K562 (cell line): ENCODE measurements around the gene CRIP1.

ENCODE experiments used
- CEBPB ChIP-seq: fragments of 450-650 bp; IDR thresholded peaks from 2 replicates; pipeline ENCODE4 v1.6.1; 2016; ENCODE audit warnings: missing genetic modification characterization, missing compliant biosample characterization
- CREM ChIP-seq: IDR thresholded peaks from 2 replicates; pipeline ENCODE4 v1.6.1; 2014; ENCODE audit warnings: antibody characterized with exemption, low read depth
- JUN ChIP-seq, 2 experiments: sonication (generic) in 1 of 2; formaldehyde crosslinking in 1 of 2; IDR thresholded peaks; 2 replicates each; pipeline versions ENCODE4 v1.6.1 to v1.8.0; 2012 to 2022; ENCODE audit warnings: borderline replicate concordance in 2 of 2, mild to moderate bottlenecking in 2 of 2, improper control_type of control experiment in 1 of 2, low read depth in 1 of 2, low read length in 1 of 2, missing genetic modification reagents in 1 of 2
- PREB ChIP-seq: sonication (generic); formaldehyde crosslinking; IDR thresholded peaks from 2 replicates; pipeline ENCODE4 v1.8.1; 2023; ENCODE audit warnings: mild to moderate bottlenecking, missing genetic modification reagents
- RBBP5 ChIP-seq: fragments of 200-600 bp; sonication (generic); IDR thresholded peaks from 2 replicates; pipeline ENCODE4 v1.6.1; 2012; ENCODE audit warnings: borderline replicate concordance, mild to moderate bottlenecking, low read length, control low read depth, inconsistent platforms; ENCODE audit not compliant: insufficient read depth, poor library complexity, severe bottlenecking
- RCOR1 ChIP-seq, 2 experiments: IDR thresholded peaks; 2 replicates each; pipeline ENCODE4 v1.6.1; 2012; ENCODE audit warnings: low read depth in 2 of 2, low read length in 2 of 2, borderline replicate concordance in 1 of 2, improper control_type of control experiment in 1 of 2
- TAF1 ChIP-seq: IDR thresholded peaks from 2 replicates; pipeline ENCODE4 v1.6.1; 2011; ENCODE audit warnings: mild to moderate bottlenecking, low read length, moderate library complexity; ENCODE audit not compliant: insufficient read depth, control insufficient read depth, severe bottlenecking; ENCODE audit errors: extremely low read depth
- TARDBP ChIP-seq: fragments of 450-650 bp; IDR thresholded peaks from 2 replicates; pipeline ENCODE4 v1.6.1; 2016
- U2AF1 ChIP-seq: fragments of 200-400 bp; formaldehyde crosslinking; optimal IDR thresholded peaks from 2 replicates; pipeline ENCODE3; 2017; ENCODE audit warnings: mild to moderate bottlenecking, low read depth, low read length, moderate library complexity
- ZNF133 ChIP-seq: fragments of 250-450 bp; sonication (Bioruptor Pico); IDR thresholded peaks from 2 replicates; pipeline ENCODE4 v1.4.0; 2020; ENCODE audit warnings: mild to moderate bottlenecking
- ZNF175 ChIP-seq: fragments of 200-800 bp; sonication (Bioruptor generic); IDR thresholded peaks from 2 replicates; pipeline ENCODE4 v1.6.1; 2016; ENCODE audit warnings: low read depth, mild to moderate bottlenecking, missing genetic modification characterization, missing compliant biosample characterization
- ZNF217 ChIP-seq: sonication (generic); formaldehyde crosslinking; IDR thresholded peaks from 2 replicates; pipeline ENCODE4 v1.8.0; 2022; ENCODE audit warnings: mild to moderate bottlenecking, missing genetic modification reagents
- TF ChIP-seq, protein P1 (sequence below), 3 experiments: IDR thresholded peaks in 2 of 3; conservative IDR thresholded peaks in 1 of 3; 2 replicates each; pipeline ENCODE4 v1.5.1; 2011 to 2012; ENCODE audit warnings: low read length in 3 of 3, mild to moderate bottlenecking in 3 of 3, control low read depth in 2 of 3, improper control_type of control experiment in 1 of 3, inconsistent platforms in 1 of 3, low read depth in 1 of 3, mixed read lengths in 1 of 3, moderate library complexity in 1 of 3; ENCODE audit not compliant: insufficient read depth in 2 of 3

- no peak for TF ChIP-seq TAF1
- TF ChIP-seq PREB (CRISPR knock-in tag): no peak
- TF ChIP-seq ZNF175 (CRISPR knock-in tag): no peak
- TF ChIP-seq TARDBP: no peak
- TF ChIP-seq CEBPB (tag): no peak
- no peak for TF ChIP-seq JUN (IDR thresholded peaks at IDR 0.05; ENCODE audit: borderline replicate concordance, low read depth, low read length)
- no peak for TF ChIP-seq JUN (CRISPR knock-in tag; IDR thresholded peaks at IDR 0.05; ENCODE audit: borderline replicate concordance)
- TF ChIP-seq ZNF133 (CRISPR knock-in tag): no peak
- no peak for TF ChIP-seq ZNF217 (CRISPR knock-in tag)
- TF ChIP-seq U2AF1: no peak
- TF ChIP-seq CREM: no peak
- TF ChIP-seq, protein P1, sequence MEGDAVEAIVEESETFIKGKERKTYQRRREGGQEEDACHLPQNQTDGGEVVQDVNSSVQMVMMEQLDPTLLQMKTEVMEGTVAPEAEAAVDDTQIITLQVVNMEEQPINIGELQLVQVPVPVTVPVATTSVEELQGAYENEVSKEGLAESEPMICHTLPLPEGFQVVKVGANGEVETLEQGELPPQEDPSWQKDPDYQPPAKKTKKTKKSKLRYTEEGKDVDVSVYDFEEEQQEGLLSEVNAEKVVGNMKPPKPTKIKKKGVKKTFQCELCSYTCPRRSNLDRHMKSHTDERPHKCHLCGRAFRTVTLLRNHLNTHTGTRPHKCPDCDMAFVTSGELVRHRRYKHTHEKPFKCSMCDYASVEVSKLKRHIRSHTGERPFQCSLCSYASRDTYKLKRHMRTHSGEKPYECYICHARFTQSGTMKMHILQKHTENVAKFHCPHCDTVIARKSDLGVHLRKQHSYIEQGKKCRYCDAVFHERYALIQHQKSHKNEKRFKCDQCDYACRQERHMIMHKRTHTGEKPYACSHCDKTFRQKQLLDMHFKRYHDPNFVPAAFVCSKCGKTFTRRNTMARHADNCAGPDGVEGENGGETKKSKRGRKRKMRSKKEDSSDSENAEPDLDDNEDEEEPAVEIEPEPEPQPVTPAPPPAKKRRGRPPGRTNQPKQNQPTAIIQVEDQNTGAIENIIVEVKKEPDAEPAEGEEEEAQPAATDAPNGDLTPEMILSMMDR (IDR thresholded peaks at IDR 0.05 in 2 of 3, conservative IDR thresholded peaks at IDR 0.05 in 1 of 3; ENCODE audit: insufficient read depth in 2 of 3, low read depth in 1 of 3, low read length in 3 of 3): no peak
- TF ChIP-seq RCOR1 (IDR thresholded peaks at IDR 0.05; ENCODE audit: borderline replicate concordance in 1 of 2, low read depth in 2 of 2, low read length in 2 of 2): no peak
- no peak for TF ChIP-seq RBBP5
These were observed 40.2 kb downstream of the CRIP1 start for GRCh38 chr14:105526776-105527380.
